HAP-1 (cell line): ENCODE data around the gene MEF2C.
"Not testable (repeated sequence)": the region's sequence is repeated elsewhere in the genome, so short reads cannot be mapped to it uniquely, and the experiment has no call there.

Experiments
- DNase-seq, 2 experiments: peaks; one replicate each; pipeline ENCODE4 v3.0.0-alpha.2; 2016 to 2020; ENCODE audit warnings: low spot score in 2 of 2
- H3K27me3 ChIP-seq: fragments of 250-450 bp; sonication (Bioruptor Pico); 2 replicates; pipeline ENCODE4 v1.5.1; 2020; ENCODE audit warnings: low read depth, mild to moderate bottlenecking, moderate library complexity
- H3K36me3 ChIP-seq: fragments of 250-450 bp; sonication (Bioruptor Pico); replicated peaks from 2 replicates; pipeline ENCODE4 v1.5.1; 2020; ENCODE audit warnings: mild to moderate bottlenecking
- H3K4me1 ChIP-seq: fragments of 250-450 bp; sonication (Bioruptor Pico); 2 replicates; pipeline ENCODE4 v1.5.1; 2020; ENCODE audit warnings: mild to moderate bottlenecking
- H3K4me3 ChIP-seq: fragments of 250-450 bp; sonication (Bioruptor Pico); 2 replicates; pipeline ENCODE4 v1.5.1; 2020; ENCODE audit warnings: mild to moderate bottlenecking, moderate library complexity
- H3K9me3 ChIP-seq: fragments of 250-450 bp; sonication (Bioruptor Pico); 2 replicates; pipeline ENCODE4 v1.5.1; 2020; ENCODE audit warnings: mild to moderate bottlenecking, moderate library complexity
- in situ Hi-C: fragments of 300-500 bp; cut with MboI; formaldehyde crosslinking; loops from 3 replicates; pipeline ENCODE4 v1.14.3; 2020; ENCODE audit warnings: low sequenced_read_pairs, inconsistent platforms, mixed read lengths

The MEF2C gene

GRCh38 chr5:88807327-88807726, 75.7 kb downstream of the MEF2C start:
- no peak for DNase-seq
- no peaks in the 10 kb centered on the region for H3K9me3 ChIP-seq
- in situ Hi-C loops = no loop called here
- H3K36me3 ChIP-seq = peaks cover 4% of the 10 kb centered on the region
- H3K4me1 ChIP-seq = no peaks in the 10 kb centered on the region
- no peak overlapping the region for H3K4me3 ChIP-seq
- H3K27me3 ChIP-seq = no peaks in the 10 kb centered on the region

- no peak overlapping the region for H3K4me3 ChIP-seq
- in situ Hi-C loops = no loop called here
- H3K9me3 ChIP-seq = no peaks in the 10 kb centered on the region
- DNase-seq = no peak
- peaks cover 10% of the 10 kb centered on the region for H3K36me3 ChIP-seq
- no peaks in the 10 kb centered on the region for H3K4me1 ChIP-seq
- no peaks in the 10 kb centered on the region for H3K27me3 ChIP-seq
Measured at GRCh38 chr5:88806338-88806737, 76.6 kb downstream of the MEF2C start.

GRCh38 chr5:88805151-88805784, 77.7 kb downstream of the MEF2C start:
- DNase-seq = no peak
- Histone ChIP-seq H3K9me3 (no peaks in the 10 kb centered on the region), H3K4me3 (no peak overlapping the region), H3K4me1 (peaks cover 5% of the 10 kb centered on the region), H3K36me3 (peaks cover 10% of the 10 kb centered on the region), H3K27me3 (no peaks in the 10 kb centered on the region)
- in situ Hi-C loops = no loop called here

GRCh38 chr5:88804444-88804843, 78.5 kb downstream of the MEF2C start:
- DNase-seq = no peak
- Histone ChIP-seq H3K9me3 (no peaks in the 10 kb centered on the region), H3K27me3 (no peaks in the 10 kb centered on the region), H3K36me3 (peaks cover 10% of the 10 kb centered on the region), H3K4me1 (peaks cover 5% of the 10 kb centered on the region), H3K4me3 (no peak overlapping the region)
- in situ Hi-C loops = no loop called here

GRCh38 chr5:88803309-88803708, 79.7 kb downstream of the MEF2C start:
- H3K27me3 ChIP-seq = no peaks in the 10 kb centered on the region
- H3K4me3 ChIP-seq = no peak overlapping the region
- in situ Hi-C loops = no loop called here
- H3K9me3 ChIP-seq = no peaks in the 10 kb centered on the region
- no peak for DNase-seq
- H3K4me1 ChIP-seq = peaks cover 5% of the 10 kb centered on the region
- peaks cover 10% of the 10 kb centered on the region for H3K36me3 ChIP-seq

GRCh38 chr5:88799938-88800535, 82.9 kb downstream of the MEF2C start:
- Histone ChIP-seq H3K36me3 (peaks cover 10% of the 10 kb centered on the region), H3K27me3 (no peaks in the 10 kb centered on the region), H3K4me1 (peaks cover 5% of the 10 kb centered on the region), H3K9me3 (no peaks in the 10 kb centered on the region), H3K4me3 (no peak overlapping the region)
- in situ Hi-C loops = no loop called here
- no peak for DNase-seq

GRCh38 chr5:88798933-88799332, 84.1 kb downstream of the MEF2C start:
- DNase-seq, in situ Hi-C loops, H3K27me3 ChIP-seq, H3K36me3 ChIP-seq, H3K9me3 ChIP-seq, H3K4me3 ChIP-seq, H3K4me1 ChIP-seq: not testable (repeated sequence)

GRCh38 chr5:88793797-88794196, 89.2 kb downstream of the MEF2C start:
- H3K9me3 ChIP-seq, H3K36me3 ChIP-seq, in situ Hi-C loops, H3K4me1 ChIP-seq, H3K4me3 ChIP-seq, DNase-seq, H3K27me3 ChIP-seq: not testable (repeated sequence)

GRCh38 chr5:88792144-88792840, 90.7 kb downstream of the MEF2C start:
- H3K4me3 ChIP-seq = no peak overlapping the region
- DNase-seq = no peak
- in situ Hi-C loops = no loop called here

GRCh38 chr5:88787856-88788255, 95.1 kb downstream of the MEF2C start:
- in situ Hi-C loops = no loop called here
- H3K4me1 ChIP-seq = peaks cover 26% of the 10 kb centered on the region

More at GRCh38 chr5:88792144-88792840, 90.7 kb downstream of the MEF2C start:
- Histone ChIP-seq H3K36me3 (no peaks in the 10 kb centered on the region), H3K4me1 (no peaks in the 10 kb centered on the region), H3K27me3 (no peaks in the 10 kb centered on the region), H3K9me3 (no peaks in the 10 kb centered on the region)

GRCh38 chr5:88786789-88787188, 96.2 kb downstream of the MEF2C start:
- no peak for DNase-seq
- no peaks in the 10 kb centered on the region for H3K27me3 ChIP-seq
- in situ Hi-C loops = no loop called here
- peaks cover 26% of the 10 kb centered on the region for H3K4me1 ChIP-seq
- no peaks in the 10 kb centered on the region for H3K9me3 ChIP-seq
- no peaks in the 10 kb centered on the region for H3K36me3 ChIP-seq
- H3K4me3 ChIP-seq = no peak overlapping the region

More at GRCh38 chr5:88787856-88788255, 95.1 kb downstream of the MEF2C start:
- no peak for DNase-seq
- H3K9me3 ChIP-seq = no peaks in the 10 kb centered on the region
- H3K27me3 ChIP-seq = no peaks in the 10 kb centered on the region
- H3K36me3 ChIP-seq = no peaks in the 10 kb centered on the region
- no peak overlapping the region for H3K4me3 ChIP-seq

- DNase-seq = peak; percentile 70 to 94
- Histone ChIP-seq H3K27me3 (no peaks in the 10 kb centered on the region), H3K4me3 (no peak overlapping the region), H3K36me3 (no peaks in the 10 kb centered on the region), H3K9me3 (no peaks in the 10 kb centered on the region), H3K4me1 (peaks cover 26% of the 10 kb centered on the region)
- in situ Hi-C loops = no loop called here
Measured at GRCh38 chr5:88785746-88786565, 97.0 kb downstream of the MEF2C start.

GRCh38 chr5:88782571-88782970, 100.4 kb downstream of the MEF2C start:
- H3K4me1 ChIP-seq = peaks cover 26% of the 10 kb centered on the region

GRCh38 chr5:88780736-88781135, 102.2 kb downstream of the MEF2C start:
- no peaks in the 10 kb centered on the region for H3K27me3 ChIP-seq

More at GRCh38 chr5:88782571-88782970, 100.4 kb downstream of the MEF2C start:
- no peaks in the 10 kb centered on the region for H3K36me3 ChIP-seq
- in situ Hi-C loops = no loop called here
- no peak overlapping the region for H3K4me3 ChIP-seq
- H3K9me3 ChIP-seq = no peaks in the 10 kb centered on the region
- DNase-seq = no peak
- no peaks in the 10 kb centered on the region for H3K27me3 ChIP-seq

More at GRCh38 chr5:88780736-88781135, 102.2 kb downstream of the MEF2C start:
- Histone ChIP-seq H3K36me3 (no peaks in the 10 kb centered on the region), H3K4me1 (peaks cover 14% of the 10 kb centered on the region), H3K9me3 (no peaks in the 10 kb centered on the region), H3K4me3 (no peak overlapping the region)
- in situ Hi-C loops = no loop called here
- no peak for DNase-seq
